OCI-LY3 (cell line): ENCODE data around the gene CLCN5.
A peak's percentile ranks its signal among the peaks of the same experiment; 100 is the strongest.

Experiments
- H2AFZ ChIP-seq: fragments of 200-600, 300-600 bp; shearing (Covaris generic); 2 replicates; pipeline ENCODE4 v1.6.0; 2014; ENCODE audit warnings: antibody characterized with exemption, low read depth, low read length
- H3K27ac ChIP-seq: fragments of 200-600, 300-600 bp; sonication (generic); 2 replicates; pipeline ENCODE4 v1.5.1; 2014; ENCODE audit warnings: mild to moderate bottlenecking, low read length, moderate library complexity, mixed read lengths
- H3K27me3 ChIP-seq: fragments of 200-600, 300-600 bp; sonication (generic); 2 replicates; pipeline ENCODE4 v1.6.1; 2014; ENCODE audit warnings: low read depth, low read length, mixed read lengths
- H3K36me3 ChIP-seq: fragments of 200-600, 300-600 bp; sonication (generic); replicated peaks from 2 replicates; pipeline ENCODE3; 2014; ENCODE audit warnings: low read depth, low read length, mixed read lengths
- H3K4me1 ChIP-seq: fragments of 300-600, 200-600 bp; sonication (generic); 2 replicates; pipeline ENCODE4 v1.6.1; 2014; ENCODE audit warnings: low read length, mixed read lengths
- H3K4me2 ChIP-seq: fragments of 200-600, 300-600 bp; sonication (generic); 2 replicates; pipeline ENCODE4 v1.6.1; 2014; ENCODE audit warnings: low read length, mixed read lengths
- H3K4me3 ChIP-seq: fragments of 300-600, 200-600 bp; sonication (generic); 2 replicates; pipeline ENCODE4 v1.5.1; 2014; ENCODE audit warnings: antibody characterized with exemption, mild to moderate bottlenecking, low read length, moderate library complexity
- H3K79me2 ChIP-seq: fragments of 300-600, 200-600 bp; shearing (Covaris generic); 2 replicates; pipeline ENCODE4 v1.6.1; 2014; ENCODE audit warnings: mild to moderate bottlenecking, low read length, mixed read lengths
- H3K9ac ChIP-seq: fragments of 300-600, 200-600 bp; shearing (Covaris generic); 2 replicates; pipeline ENCODE4 v1.6.0; 2014; ENCODE audit warnings: mild to moderate bottlenecking, low read length, moderate library complexity
- H3K9me3 ChIP-seq: fragments of 200-600, 300-600 bp; shearing (Covaris generic); 2 replicates; pipeline ENCODE4 v1.6.1; 2014; ENCODE audit warnings: low read length, mixed read lengths; ENCODE audit not compliant: insufficient read depth
- H4K20me1 ChIP-seq: fragments of 200-600, 300-600 bp; sonication (generic); 2 replicates; pipeline ENCODE4 v1.6.1; 2016; ENCODE audit warnings: low read length, mixed read lengths; ENCODE audit not compliant: insufficient read depth
- EZH2phosphoT487 ChIP-seq: fragments of 200-600 bp; shearing (Covaris generic); IDR thresholded peaks from 2 replicates; pipeline ENCODE4 v1.6.1; 2018; ENCODE audit warnings: antibody characterized with exemption, mixed run types, low read depth
- TF ChIP-seq, protein P1 (sequence below): fragments of 200-600, 300-600 bp; sonication (generic); IDR thresholded peaks from 2 replicates; pipeline ENCODE4 v1.5.1; 2014; ENCODE audit warnings: antibody characterized with exemption, low read length, low read depth

CLCN5 gene

DNA sequence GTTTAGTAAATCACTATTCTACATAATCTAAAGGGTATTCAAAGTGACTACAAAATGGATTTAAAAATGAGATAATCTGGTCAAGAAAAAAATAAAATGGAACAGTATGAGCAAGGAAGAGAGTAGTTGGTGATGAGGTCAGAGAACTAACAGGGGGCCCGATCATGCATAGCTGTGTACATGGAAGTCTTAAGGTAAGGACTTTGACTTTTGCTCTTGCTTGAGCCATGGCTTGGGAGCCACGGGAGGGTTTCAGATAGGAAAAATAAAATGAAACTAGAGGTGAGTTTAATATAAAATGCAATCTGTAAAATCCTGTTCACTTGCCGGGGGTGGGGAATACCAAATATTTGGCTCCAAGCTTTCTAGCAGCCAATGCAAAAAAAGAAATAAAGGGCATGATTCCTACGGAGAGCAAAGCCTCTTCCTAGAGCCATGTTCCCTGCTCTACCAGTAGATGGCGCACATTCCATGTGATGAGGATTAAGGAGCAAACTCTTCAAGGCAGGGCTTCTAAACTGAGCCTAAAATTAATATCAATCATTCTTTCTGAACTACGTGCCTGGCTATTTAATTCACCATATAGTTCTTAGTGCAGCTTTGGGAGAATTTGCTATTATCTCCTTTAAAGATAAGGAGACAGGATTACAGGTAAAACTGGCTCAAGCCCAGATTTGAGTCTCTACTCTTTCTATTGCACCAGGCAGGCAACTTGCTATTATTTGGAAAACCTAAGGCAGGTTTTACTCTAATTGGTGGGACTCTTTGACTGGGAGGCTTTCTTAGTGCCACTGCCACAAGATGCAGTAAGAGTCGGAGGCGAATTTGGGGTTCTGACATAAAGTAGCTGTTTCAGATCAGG lies 6.8 kb upstream of the CLCN5 start:
- no peaks in the 10 kb centered on the region for H3K79me2 ChIP-seq
- peak overlapping the region; percentile 62 for H3K4me2 ChIP-seq
- no peaks in the 10 kb centered on the region for H3K36me3 ChIP-seq
- H3K4me3 ChIP-seq: peak overlapping the region; percentile 52; the same call in 1 of the 2 replicates
- peak overlapping the region; percentile 87 for H2AFZ ChIP-seq
- H3K9me3 ChIP-seq: no peaks in the 10 kb centered on the region
- no peak overlapping the region for H3K9ac ChIP-seq
- TF ChIP-seq EZH2phosphoT487: no peak
- TF ChIP-seq, protein P1, sequence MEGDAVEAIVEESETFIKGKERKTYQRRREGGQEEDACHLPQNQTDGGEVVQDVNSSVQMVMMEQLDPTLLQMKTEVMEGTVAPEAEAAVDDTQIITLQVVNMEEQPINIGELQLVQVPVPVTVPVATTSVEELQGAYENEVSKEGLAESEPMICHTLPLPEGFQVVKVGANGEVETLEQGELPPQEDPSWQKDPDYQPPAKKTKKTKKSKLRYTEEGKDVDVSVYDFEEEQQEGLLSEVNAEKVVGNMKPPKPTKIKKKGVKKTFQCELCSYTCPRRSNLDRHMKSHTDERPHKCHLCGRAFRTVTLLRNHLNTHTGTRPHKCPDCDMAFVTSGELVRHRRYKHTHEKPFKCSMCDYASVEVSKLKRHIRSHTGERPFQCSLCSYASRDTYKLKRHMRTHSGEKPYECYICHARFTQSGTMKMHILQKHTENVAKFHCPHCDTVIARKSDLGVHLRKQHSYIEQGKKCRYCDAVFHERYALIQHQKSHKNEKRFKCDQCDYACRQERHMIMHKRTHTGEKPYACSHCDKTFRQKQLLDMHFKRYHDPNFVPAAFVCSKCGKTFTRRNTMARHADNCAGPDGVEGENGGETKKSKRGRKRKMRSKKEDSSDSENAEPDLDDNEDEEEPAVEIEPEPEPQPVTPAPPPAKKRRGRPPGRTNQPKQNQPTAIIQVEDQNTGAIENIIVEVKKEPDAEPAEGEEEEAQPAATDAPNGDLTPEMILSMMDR: peak; percentile 80
- no peak overlapping the region for H3K27ac ChIP-seq
- H3K4me1 ChIP-seq: peaks cover 2% of the 10 kb centered on the region
- no peaks in the 10 kb centered on the region for H4K20me1 ChIP-seq
- no peaks in the 10 kb centered on the region for H3K27me3 ChIP-seq

DNA sequence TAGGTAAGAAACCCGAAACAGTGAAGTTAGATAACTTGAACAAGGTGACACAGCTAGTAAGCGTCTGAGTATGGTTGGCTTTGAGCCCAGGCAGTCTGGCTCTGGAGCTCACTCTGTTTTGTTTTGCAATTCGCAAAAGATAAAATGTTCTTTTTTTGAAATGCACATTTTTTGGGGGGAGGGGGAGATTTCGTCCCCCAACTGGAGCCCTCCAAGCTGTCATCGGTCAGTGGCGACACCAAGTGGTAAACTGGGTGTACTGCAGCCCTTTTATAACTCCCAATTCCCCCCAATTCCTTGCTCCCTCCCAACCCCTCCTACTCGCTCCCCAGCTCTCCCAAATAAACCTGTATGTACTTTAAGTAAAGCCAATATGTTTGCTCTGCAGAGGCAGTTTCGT lies 2.8 kb upstream of the CLCN5 start:
- Histone ChIP-seq H3K36me3 (no peaks in the 10 kb centered on the region), H3K9me3 (no peaks in the 10 kb centered on the region), H3K27me3 (no peaks in the 10 kb centered on the region), H4K20me1 (no peaks in the 10 kb centered on the region), H3K4me1 (peaks cover 11% of the 10 kb centered on the region), H3K9ac (no peak overlapping the region), H3K4me2 (peak overlapping the region; percentile 26; the same call in 1 of the 2 replicates), H3K27ac (no peak overlapping the region), H2AFZ (no peak overlapping the region), H3K79me2 (peaks cover 6% of the 10 kb centered on the region; the same call in 1 of the 2 replicates), H3K4me3 (no peak overlapping the region)
- TF ChIP-seq, protein P1: peak; percentile 78
- no peak for TF ChIP-seq EZH2phosphoT487

DNA sequence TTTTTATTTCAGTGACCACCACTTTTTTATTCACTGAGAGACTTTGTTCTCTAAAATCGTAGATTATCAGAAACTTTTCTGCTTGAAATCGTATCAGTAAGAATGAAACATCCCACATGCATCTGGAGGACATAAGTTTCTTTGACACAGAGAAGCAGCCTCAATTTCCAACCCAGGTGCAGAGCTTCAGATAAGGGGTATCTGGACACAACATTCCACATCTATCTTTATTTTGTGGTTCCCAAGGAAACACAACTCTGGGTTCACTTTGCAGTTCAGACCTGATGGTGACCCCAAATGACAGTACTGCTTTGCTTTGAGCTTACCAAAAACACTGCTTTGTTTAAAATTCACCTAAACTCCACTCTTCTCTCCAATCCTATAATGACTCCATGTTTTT lies 1.3 kb upstream of the CLCN5 start:
- no peak overlapping the region for H3K4me3 ChIP-seq
- no peak for TF ChIP-seq EZH2phosphoT487
- TF ChIP-seq, protein P1: no peak
- no peaks in the 10 kb centered on the region for H3K9me3 ChIP-seq
- H3K79me2 ChIP-seq: peaks cover 6% of the 10 kb centered on the region; the same call in 1 of the 2 replicates
- peaks cover 11% of the 10 kb centered on the region for H3K4me1 ChIP-seq
- no peaks in the 10 kb centered on the region for H3K36me3 ChIP-seq
- H4K20me1 ChIP-seq: no peaks in the 10 kb centered on the region
- H3K9ac ChIP-seq: no peak overlapping the region
- H2AFZ ChIP-seq: 0 out of 2 replicates have a peak overlapping the region, but pooled peaks have one; percentile 98
- H3K27ac ChIP-seq: no peak overlapping the region
- H3K4me2 ChIP-seq: no peak overlapping the region
- H3K27me3 ChIP-seq: no peaks in the 10 kb centered on the region

DNA sequence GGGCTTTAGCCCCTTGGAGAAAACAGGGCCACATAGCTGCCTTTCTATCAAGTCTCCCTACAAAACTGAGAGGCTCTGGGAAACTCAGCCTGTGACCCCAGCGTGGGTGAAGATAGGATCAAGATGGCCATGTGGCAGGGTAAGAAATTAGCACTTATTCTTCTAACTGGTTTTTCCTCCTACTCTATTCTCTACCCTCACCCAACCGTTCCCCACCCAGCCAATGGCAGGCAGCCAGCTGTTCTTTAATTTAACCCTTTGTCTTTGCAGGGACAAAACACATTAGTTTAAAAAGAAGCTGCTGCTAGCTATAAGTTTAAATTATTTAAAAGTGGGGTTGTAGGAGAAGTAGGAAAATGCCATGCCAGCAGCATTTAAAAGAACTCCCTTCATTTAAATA lies 2.8 kb downstream of the CLCN5 start:
- Histone ChIP-seq H3K4me1 (peaks cover 11% of the 10 kb centered on the region), H3K79me2 (peaks cover 6% of the 10 kb centered on the region; the same call in 1 of the 2 replicates), H2AFZ (no peak overlapping the region), H3K27ac (no peak overlapping the region), H3K9ac (no peak overlapping the region), H3K9me3 (no peaks in the 10 kb centered on the region), H3K27me3 (no peaks in the 10 kb centered on the region), H4K20me1 (no peaks in the 10 kb centered on the region), H3K4me2 (no peak overlapping the region), H3K4me3 (no peak overlapping the region), H3K36me3 (no peaks in the 10 kb centered on the region)
- no peak for TF ChIP-seq EZH2phosphoT487
- TF ChIP-seq, protein P1: no peak
